Ascending aorta (tissue), 2 donors: Measurements from ENCODE around the gene EGFL8. TPM values are rescaled to one million over a fixed set of nuclear protein-coding genes. Genes with fewer than 3 reads are reported as not detected.
A peak's percentile ranks its signal among the peaks of the same experiment; 100 is the strongest.

Experiments used
- DNase-seq, 2 donors: peaks; one replicate each; pipeline ENCODE4 v3.0.0-alpha.2; 2019; ENCODE audit warnings: low spot score in 2 of 2
- H3K27ac ChIP-seq, 2 donors: fragments of 200-600 bp; sonication (generic); one replicate each; pipeline ENCODE4 v1.5.1; 2016 to 2017; ENCODE audit warnings: mild to moderate bottlenecking in 1 of 2
- H3K27me3 ChIP-seq: fragments of 200-600 bp; sonication (generic); one replicate; pipeline ENCODE4 v1.5.1; 2017
- H3K36me3 ChIP-seq, 2 donors: fragments of 200-600 bp; sonication (generic); one replicate each; pipeline ENCODE4 v1.5.1; 2016
- H3K4me1 ChIP-seq, 2 donors: fragments of 200-600 bp; sonication (generic); one replicate each; pipeline ENCODE4 v1.5.1; 2016 to 2017; ENCODE audit warnings: mild to moderate bottlenecking in 1 of 2
- H3K4me3 ChIP-seq, 2 donors: fragments of 200-600 bp; sonication (generic); one replicate each; pipeline ENCODE4 v1.5.1; 2016 to 2017; ENCODE audit warnings: mild to moderate bottlenecking in 1 of 2
- H3K9me3 ChIP-seq, 2 donors: fragments of 200-600 bp; sonication (generic); one replicate each; pipeline ENCODE4 v1.5.1; 2016
- intact Hi-C: fragments of 100-400 bp; cut with DNase I; formaldehyde crosslinking; loops from one replicate; pipeline ENCODE4 v1.15.1; 2023
- total RNA-seq: library from RNA; depleted of rRNA; stranded (reverse); fragments of >200 nt; gene quantifications from one replicate; pipeline ENCODE4 v1.1.0, GENCODE V29; 2016
- TF ChIP-seq, protein P1 (sequence below), 3 experiments: fragments of 200-600 bp in 2 of 3; fragments of 450-650 bp in 1 of 3; sonication (generic) in 2 of 3; IDR thresholded peaks; one replicate each; pipeline ENCODE4 v1.5.1; 2016 to 2019; ENCODE audit warnings: antibody characterized with exemption in 3 of 3, mild to moderate bottlenecking in 1 of 3, moderate library complexity in 1 of 3

Gene EGFL8
- total RNA-seq, 1 donor from 2014 or later: 9.4 TPM

DNA sequence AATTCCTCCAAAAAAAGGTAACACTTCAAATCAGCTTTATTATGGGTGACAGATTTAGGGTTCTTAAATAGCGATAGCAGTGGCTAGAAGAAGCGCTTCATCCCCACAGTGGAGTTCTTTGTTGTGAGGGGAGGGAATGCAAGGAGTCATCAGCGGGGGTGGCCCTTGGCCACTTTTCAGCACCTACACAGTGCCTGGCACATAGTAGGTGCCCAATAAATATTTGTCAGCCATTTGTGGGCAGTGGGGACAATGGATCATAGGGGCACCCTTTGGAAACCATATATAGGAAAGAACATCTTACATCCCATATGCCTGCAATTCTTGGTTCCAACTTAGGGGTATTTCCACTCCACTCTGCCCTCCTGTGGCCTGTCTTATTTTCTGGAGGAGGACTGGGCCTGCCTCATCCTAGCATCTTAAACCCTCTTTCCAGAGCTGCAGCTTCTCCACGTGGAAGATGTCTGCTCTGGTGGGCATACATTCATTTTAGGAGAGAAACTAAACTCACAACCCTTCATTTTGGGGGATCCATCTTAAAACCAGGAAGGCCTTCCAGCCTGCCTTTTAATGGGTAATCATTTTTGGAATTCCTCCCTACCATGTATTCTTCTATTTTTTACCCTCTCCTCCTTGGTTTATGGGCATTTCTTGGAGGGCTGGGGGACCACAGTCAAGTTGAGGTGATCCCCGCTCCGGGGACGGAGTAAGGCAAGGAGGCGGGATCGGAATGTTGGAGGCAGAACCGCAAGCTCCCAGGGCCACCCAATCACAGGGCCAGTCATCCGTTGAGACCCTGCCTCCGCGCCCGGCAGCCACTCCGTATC, 30.6 kb downstream of the EGFL8 start:
- Histone ChIP-seq H3K27ac (peak overlapping the region; percentile 87 to 92), H3K9me3 (no peaks in the 10 kb centered on the region), H3K4me3 (peak overlapping the region; percentile 32 to 64), H3K27me3 (no peaks in the 10 kb centered on the region), H3K36me3 (no peaks in the 10 kb centered on the region), H3K4me1 (peaks cover 8 to 20% of the 10 kb centered on the region in 2 donors)
- DNase-seq: peak in 1 of 2 donors; percentile 76
- TF ChIP-seq, protein P1, sequence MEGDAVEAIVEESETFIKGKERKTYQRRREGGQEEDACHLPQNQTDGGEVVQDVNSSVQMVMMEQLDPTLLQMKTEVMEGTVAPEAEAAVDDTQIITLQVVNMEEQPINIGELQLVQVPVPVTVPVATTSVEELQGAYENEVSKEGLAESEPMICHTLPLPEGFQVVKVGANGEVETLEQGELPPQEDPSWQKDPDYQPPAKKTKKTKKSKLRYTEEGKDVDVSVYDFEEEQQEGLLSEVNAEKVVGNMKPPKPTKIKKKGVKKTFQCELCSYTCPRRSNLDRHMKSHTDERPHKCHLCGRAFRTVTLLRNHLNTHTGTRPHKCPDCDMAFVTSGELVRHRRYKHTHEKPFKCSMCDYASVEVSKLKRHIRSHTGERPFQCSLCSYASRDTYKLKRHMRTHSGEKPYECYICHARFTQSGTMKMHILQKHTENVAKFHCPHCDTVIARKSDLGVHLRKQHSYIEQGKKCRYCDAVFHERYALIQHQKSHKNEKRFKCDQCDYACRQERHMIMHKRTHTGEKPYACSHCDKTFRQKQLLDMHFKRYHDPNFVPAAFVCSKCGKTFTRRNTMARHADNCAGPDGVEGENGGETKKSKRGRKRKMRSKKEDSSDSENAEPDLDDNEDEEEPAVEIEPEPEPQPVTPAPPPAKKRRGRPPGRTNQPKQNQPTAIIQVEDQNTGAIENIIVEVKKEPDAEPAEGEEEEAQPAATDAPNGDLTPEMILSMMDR (IDR thresholded peaks at IDR 0.05): peak; percentile 35 to 53 (median 42)
- intact Hi-C loops: loop anchor here (1.0 to 5.0 kb wide), 8 partner anchors 18 to 1217 kb away; partner anchors contain the start of genes ATF6B, C6orf47, GPANK1 and PHF1

DNA sequence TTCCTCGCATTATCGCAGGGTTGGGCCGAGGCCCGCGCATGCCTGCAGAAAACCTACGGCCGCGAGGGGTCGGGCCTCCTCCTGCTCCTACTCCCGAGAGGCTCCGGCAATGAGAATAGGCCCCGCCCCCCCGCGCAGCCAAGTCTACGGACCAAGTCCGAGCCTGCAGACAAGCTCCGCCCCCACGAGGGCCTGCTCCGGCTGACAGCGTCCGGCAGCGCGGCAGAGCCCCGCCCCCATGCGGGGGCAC, 31.2 kb downstream of the EGFL8 start:
- TF ChIP-seq, protein P1 (IDR thresholded peaks at IDR 0.05): peak in 1 of 3 experiments; percentile 63
- peak overlapping the region; percentile 99 to 100 for H3K27ac ChIP-seq
- no peaks in the 10 kb centered on the region for H3K27me3 ChIP-seq
- peaks cover 8 to 19% of the 10 kb centered on the region in 2 donors for H3K4me1 ChIP-seq
- intact Hi-C loops: loop anchor here (1.0 to 5.0 kb wide), 8 partner anchors 18 to 1217 kb away; partner anchors contain the start of genes ATF6B, C6orf47, GPANK1 and PHF1
- no peaks in the 10 kb centered on the region for H3K36me3 ChIP-seq
- peak overlapping the region; percentile 78 to 88 for H3K4me3 ChIP-seq
- H3K9me3 ChIP-seq: no peaks in the 10 kb centered on the region
- DNase-seq: peak; percentile 100

GRCh38 chr6:32195902-32196681, 31.7 kb downstream of the EGFL8 start:
- intact Hi-C loops: loop anchor here (1.0 to 5.0 kb wide), 8 partner anchors 19 to 1216 kb away; partner anchors contain the start of genes ATF6B, C6orf47, GPANK1 and PHF1
- Histone ChIP-seq H3K27me3 (no peaks in the 10 kb centered on the region), H3K9me3 (no peaks in the 10 kb centered on the region), H3K36me3 (no peaks in the 10 kb centered on the region), H3K27ac (peak overlapping the region; percentile 99 to 100), H3K4me3 (peak overlapping the region; percentile 78 to 88), H3K4me1 (peaks cover 3 to 14% of the 10 kb centered on the region in 2 donors)
- DNase-seq: peak; percentile 79 to 96
- TF ChIP-seq, protein P1 (IDR thresholded peaks at IDR 0.05): no peak

- intact Hi-C loops: loop anchor here (5.0 kb wide), 6 partner anchors 70 to 1215 kb away; partner anchors contain the start of genes ATF6B, C6orf47, GPANK1 and PHF1
- Histone ChIP-seq H3K4me1 (peaks cover 3 to 9% of the 10 kb centered on the region in 2 donors), H3K4me3 (peak overlapping the region; percentile 78 to 88), H3K27me3 (no peaks in the 10 kb centered on the region), H3K36me3 (no peaks in the 10 kb centered on the region), H3K27ac (peak overlapping the region; percentile 99 to 100), H3K9me3 (no peaks in the 10 kb centered on the region)
- DNase-seq: no peak
- TF ChIP-seq, protein P1 (IDR thresholded peaks at IDR 0.05): no peak
Measured at GRCh38 chr6:32196682-32197616, 32.6 kb downstream of the EGFL8 start.

DNA sequence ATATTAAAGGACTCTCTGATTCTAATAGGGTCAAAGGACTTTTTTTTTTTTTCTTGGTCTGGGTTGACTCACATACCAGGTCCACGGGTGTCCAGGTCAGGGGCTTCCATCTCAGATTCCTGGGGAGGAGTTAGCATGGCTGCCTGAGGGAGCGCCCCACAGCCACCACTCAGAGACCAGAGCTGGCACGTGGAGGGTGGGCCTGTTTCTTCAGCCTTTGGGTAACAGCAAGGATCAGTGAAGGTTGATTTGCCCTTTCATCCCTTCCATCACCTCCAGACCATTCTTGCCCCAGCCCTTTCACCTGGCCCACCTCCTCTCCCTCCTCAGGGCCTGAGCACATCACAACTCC, 33.9 kb downstream of the EGFL8 start:
- H3K36me3 ChIP-seq: no peaks in the 10 kb centered on the region
- no peak for DNase-seq
- no peak overlapping the region for H3K27ac ChIP-seq
- intact Hi-C loops: loop anchor here (5.0 kb wide), 6 partner anchors 71 to 1214 kb away; partner anchors contain the start of genes ATF6B, C6orf47, GPANK1 and PHF1
- H3K4me1 ChIP-seq: peaks cover 3 to 9% of the 10 kb centered on the region in 2 donors
- H3K27me3 ChIP-seq: no peaks in the 10 kb centered on the region
- no peak overlapping the region for H3K4me3 ChIP-seq
- H3K9me3 ChIP-seq: no peaks in the 10 kb centered on the region
- TF ChIP-seq, protein P1 (IDR thresholded peaks at IDR 0.05): no peak
